ENCODE results near the gene IRX4. TPM values are rescaled to one million over a fixed set of nuclear protein-coding genes. Genes with fewer than 3 reads are reported as not detected.

The IRX4 gene
- polyA plus RNA-seq, 1 of the 3 experiments (the other 2 are of a cell fraction) = not detected

- POLR2A ChIA-PET = no interaction called here
- no peak overlapping the region for H3K9ac ChIP-seq
- 6% methylated on average over 11 of the region's 31 CpGs for WGBS (ENCODE audit: low lambda C conversion rate)
Observed at GRCh38 chr5:1910081-1910760, 27.5 kb upstream of the IRX4 start.

More at GRCh38 chr5:1910081-1910760, 27.5 kb upstream of the IRX4 start:
- no peak overlapping the region for H3K4me3 ChIP-seq (ENCODE audit: low read depth in 2 of 2, low read length in 1 of 2)
- TF ChIP-seq TEAD4 (IDR thresholded peaks at IDR 0.05; ENCODE audit: borderline replicate concordance, insufficient read depth) = no peak
- TF ChIP-seq GATA2 (CRISPR knock-in tag; IDR thresholded peaks at IDR 0.05) = no peak
- TF ChIP-seq NRF1 (IDR thresholded peaks at IDR 0.05; ENCODE audit: low read depth, low read length) = no peak
- no peak for TF ChIP-seq IRF3 (IDR thresholded peaks at IDR 0.05; ENCODE audit: low read depth, low read length)
- no peak for TF ChIP-seq PBX3 (IDR thresholded peaks at IDR 0.05)
- no peak for TF ChIP-seq TCF12 (IDR thresholded peaks at IDR 0.05)
- no peak for TF ChIP-seq RXRA (IDR thresholded peaks at IDR 0.05; ENCODE audit: borderline replicate concordance, low read depth)
- TF ChIP-seq JUND (IDR thresholded peaks at IDR 0.05) = no peak
- no peak for TF ChIP-seq YY1 (IDR thresholded peaks at IDR 0.05; ENCODE audit: low read depth)
- TF ChIP-seq FOXJ3 (CRISPR knock-in tag; IDR thresholded peaks at IDR 0.05) = no peak
- no peak for TF ChIP-seq MEF2A (IDR thresholded peaks at IDR 0.05; ENCODE audit: borderline replicate concordance, low read depth)
- no peak for TF ChIP-seq RCOR1 (IDR thresholded peaks at IDR 0.05; ENCODE audit: low read length)
- TF ChIP-seq REST (IDR thresholded peaks at IDR 0.05; ENCODE audit: low read depth, low read length) = no peak
- no peak for TF ChIP-seq GABPA (IDR thresholded peaks at IDR 0.05; ENCODE audit: low read depth)
- no peak for DNase-seq
- no peaks in the 10 kb centered on the region for H3K9me3 ChIP-seq
- no peaks in the 10 kb centered on the region for H3F3A ChIP-seq (replicated peaks; ENCODE audit: insufficient read depth)
- CTCF ChIA-PET = no interaction called here
- no peaks in the 10 kb centered on the region for H3K36me3 ChIP-seq (replicated peaks in 1 of 2; ENCODE audit: control insufficient read depth in 1 of 2, insufficient read depth in 2 of 2, low read length in 1 of 2)
- H3K9me2 ChIP-seq = no peaks in the 10 kb centered on the region
- no peak overlapping the region for H2AFZ ChIP-seq (ENCODE audit: low read depth)
- H3K79me2 ChIP-seq (ENCODE audit: insufficient read depth) = no peaks in the 10 kb centered on the region
- peaks cover 67% of the 10 kb centered on the region for H3K27me3 ChIP-seq (ENCODE audit: insufficient read depth)
- H4K20me1 ChIP-seq (ENCODE audit: insufficient read depth) = no peaks in the 10 kb centered on the region
- no peaks in the 10 kb centered on the region for H3K4me1 ChIP-seq (ENCODE audit: control insufficient read depth in 1 of 2, insufficient read depth in 2 of 2, low read depth in 1 of 2, low read length in 1 of 2)
- H3K4me2 ChIP-seq = no peak overlapping the region
- H3K27ac ChIP-seq (ENCODE audit: low read depth in 2 of 2, low read length in 1 of 2) = no peak overlapping the region

Data from SK-N-SH (cell line).